Osteoblast (primary cell): Measurements from ENCODE around the gene BSN. TPM values are rescaled to one million over a fixed set of nuclear protein-coding genes. Genes with fewer than 3 reads are reported as not detected.

ENCODE experiments used
- DNase-seq: peaks from one replicate; pipeline ENCODE4 v3.0.0; 2011; ENCODE audit warnings: low spot score, mixed read lengths; ENCODE audit not compliant: insufficient read length; ENCODE audit errors: missing footprints
- H2AFZ ChIP-seq: 2 replicates; pipeline ENCODE4 v1.6.0; 2011; ENCODE audit warnings: mild to moderate bottlenecking, low read length
- H3K27ac ChIP-seq: 2 replicates; pipeline ENCODE4 v1.5.1; 2011; ENCODE audit warnings: mild to moderate bottlenecking, low read depth, low read length, moderate library complexity
- H3K27me3 ChIP-seq: 2 replicates; pipeline ENCODE4 v1.6.0; 2012; ENCODE audit warnings: mild to moderate bottlenecking, control low read depth, inconsistent platforms, low read length, moderate library complexity; ENCODE audit not compliant: insufficient read depth
- H3K36me3 ChIP-seq: 2 replicates; pipeline ENCODE4 v1.5.1; 2011; ENCODE audit warnings: mild to moderate bottlenecking, low read length, control low read depth, moderate library complexity; ENCODE audit not compliant: insufficient read depth
- H3K4me1 ChIP-seq: 2 replicates; pipeline ENCODE4 v1.5.1; 2011; ENCODE audit warnings: mild to moderate bottlenecking, low read length, control low read depth, moderate library complexity; ENCODE audit not compliant: insufficient read depth
- H3K4me2 ChIP-seq: 2 replicates; pipeline ENCODE4 v1.6.0; 2011; ENCODE audit warnings: mild to moderate bottlenecking, low read length; ENCODE audit not compliant: insufficient read depth
- H3K4me3 ChIP-seq: fragments of 200-600 bp; sonication (generic); 3 replicates; pipeline ENCODE4 v1.5.1; 2012; ENCODE audit warnings: mild to moderate bottlenecking, low read length, inconsistent platforms; ENCODE audit not compliant: insufficient read depth
- H3K79me2 ChIP-seq: 2 replicates; pipeline ENCODE4 v1.6.0; 2012; ENCODE audit warnings: mild to moderate bottlenecking, low read length, control low read depth, inconsistent platforms; ENCODE audit not compliant: insufficient read depth
- H3K9me3 ChIP-seq: 2 replicates; pipeline ENCODE4 v1.5.1; 2011; ENCODE audit warnings: low read depth, low read length, control low read depth
- H4K20me1 ChIP-seq: 2 replicates; pipeline ENCODE4 v1.6.0; 2012; ENCODE audit warnings: mild to moderate bottlenecking, low read length, control low read depth; ENCODE audit not compliant: insufficient read depth
- total RNA-seq: library from RNA; depleted of rRNA; stranded (reverse); fragments of >200 nt; gene quantifications from 2 replicates; pipeline ENCODE4 v1.2.3, GENCODE V29; 2012
- TF ChIP-seq, protein P1 (sequence below): IDR thresholded peaks from 2 replicates; pipeline ENCODE4 v1.5.1; 2011; ENCODE audit warnings: mild to moderate bottlenecking, low read depth, low read length, moderate library complexity; ENCODE audit errors: extremely low read depth

BSN gene
- total RNA-seq, 1 donor: under 0.01 TPM

GRCh38 chr3:49657208-49657915 lies 103.1 kb downstream of the BSN start:
- Histone ChIP-seq H3K9me3 (no peaks in the 10 kb centered on the region), H3K4me3 (no peak overlapping the region), H4K20me1 (no peaks in the 10 kb centered on the region), H3K4me2 (no peak overlapping the region), H3K27ac (no peak overlapping the region), H2AFZ (no peak overlapping the region), H3K27me3 (peaks cover 4% of the 10 kb centered on the region), H3K79me2 (no peaks in the 10 kb centered on the region), H3K4me1 (no peaks in the 10 kb centered on the region), H3K36me3 (no peaks in the 10 kb centered on the region)
- TF ChIP-seq, protein P1, sequence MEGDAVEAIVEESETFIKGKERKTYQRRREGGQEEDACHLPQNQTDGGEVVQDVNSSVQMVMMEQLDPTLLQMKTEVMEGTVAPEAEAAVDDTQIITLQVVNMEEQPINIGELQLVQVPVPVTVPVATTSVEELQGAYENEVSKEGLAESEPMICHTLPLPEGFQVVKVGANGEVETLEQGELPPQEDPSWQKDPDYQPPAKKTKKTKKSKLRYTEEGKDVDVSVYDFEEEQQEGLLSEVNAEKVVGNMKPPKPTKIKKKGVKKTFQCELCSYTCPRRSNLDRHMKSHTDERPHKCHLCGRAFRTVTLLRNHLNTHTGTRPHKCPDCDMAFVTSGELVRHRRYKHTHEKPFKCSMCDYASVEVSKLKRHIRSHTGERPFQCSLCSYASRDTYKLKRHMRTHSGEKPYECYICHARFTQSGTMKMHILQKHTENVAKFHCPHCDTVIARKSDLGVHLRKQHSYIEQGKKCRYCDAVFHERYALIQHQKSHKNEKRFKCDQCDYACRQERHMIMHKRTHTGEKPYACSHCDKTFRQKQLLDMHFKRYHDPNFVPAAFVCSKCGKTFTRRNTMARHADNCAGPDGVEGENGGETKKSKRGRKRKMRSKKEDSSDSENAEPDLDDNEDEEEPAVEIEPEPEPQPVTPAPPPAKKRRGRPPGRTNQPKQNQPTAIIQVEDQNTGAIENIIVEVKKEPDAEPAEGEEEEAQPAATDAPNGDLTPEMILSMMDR: peak; percentile 1
- no peak for DNase-seq

DNA sequence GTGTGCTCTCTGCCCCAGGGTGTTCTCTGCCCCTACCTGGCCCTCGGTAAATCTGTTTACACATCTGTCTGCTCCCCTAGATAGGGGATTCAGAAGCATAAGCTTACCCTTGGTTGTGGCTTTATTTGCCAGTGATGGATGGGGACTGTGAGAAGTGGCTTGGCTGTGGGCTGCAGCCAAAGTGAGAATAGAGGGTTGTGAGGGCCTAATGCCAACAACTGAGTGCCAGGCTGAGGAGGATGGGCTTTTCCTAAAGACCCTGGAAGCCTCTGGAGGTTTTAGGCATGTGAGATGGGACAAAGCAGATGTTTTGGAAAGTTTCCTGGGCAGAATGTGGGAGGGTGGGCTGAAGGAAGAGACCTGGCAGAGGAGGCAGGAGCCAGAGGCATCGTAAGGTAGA lies 104.4 kb downstream of the BSN start:
- DNase-seq: no peak
- no peak overlapping the region for H3K4me3 ChIP-seq
- H3K79me2 ChIP-seq: no peaks in the 10 kb centered on the region
- H2AFZ ChIP-seq: no peak overlapping the region
- no peaks in the 10 kb centered on the region for H3K36me3 ChIP-seq
- no peaks in the 10 kb centered on the region for H4K20me1 ChIP-seq
- TF ChIP-seq, protein P1: no peak
- H3K4me1 ChIP-seq: no peaks in the 10 kb centered on the region
- H3K4me2 ChIP-seq: no peak overlapping the region
- peaks cover 4% of the 10 kb centered on the region for H3K27me3 ChIP-seq
- no peaks in the 10 kb centered on the region for H3K9me3 ChIP-seq
- H3K27ac ChIP-seq: no peak overlapping the region

GRCh38 chr3:49659756-49660155 lies 105.5 kb downstream of the BSN start:
- no peak overlapping the region for H3K27ac ChIP-seq
- DNase-seq: no peak
- no peaks in the 10 kb centered on the region for H4K20me1 ChIP-seq
- H3K4me2 ChIP-seq: no peak overlapping the region
- no peaks in the 10 kb centered on the region for H3K36me3 ChIP-seq
- no peaks in the 10 kb centered on the region for H3K4me1 ChIP-seq
- no peaks in the 10 kb centered on the region for H3K9me3 ChIP-seq
- peaks cover 4% of the 10 kb centered on the region for H3K27me3 ChIP-seq
- H2AFZ ChIP-seq: no peak overlapping the region
- TF ChIP-seq, protein P1: no peak
- H3K4me3 ChIP-seq: no peak overlapping the region
- H3K79me2 ChIP-seq: no peaks in the 10 kb centered on the region

DNA sequence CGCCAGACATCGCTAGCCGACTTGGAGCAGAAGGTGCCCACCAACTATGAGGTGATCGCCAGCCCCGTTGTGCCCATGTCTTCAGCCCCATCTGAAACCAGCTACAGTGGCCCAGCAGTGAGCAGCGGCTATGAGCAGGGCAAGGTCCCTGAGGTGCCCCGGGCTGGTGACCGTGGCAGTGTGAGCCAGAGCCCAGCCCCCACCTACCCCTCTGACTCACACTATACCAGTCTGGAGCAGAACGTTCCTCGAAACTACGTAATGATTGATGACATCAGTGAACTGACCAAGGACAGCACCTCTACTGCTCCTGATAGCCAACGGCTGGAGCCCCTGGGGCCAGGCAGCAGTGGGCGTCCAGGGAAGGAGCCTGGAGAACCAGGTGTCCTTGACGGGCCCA lies 107.0 kb downstream of the BSN start:
- no peaks in the 10 kb centered on the region for H3K9me3 ChIP-seq
- no peak overlapping the region for H3K4me2 ChIP-seq
- H3K36me3 ChIP-seq: no peaks in the 10 kb centered on the region
- peaks cover 4% of the 10 kb centered on the region for H3K27me3 ChIP-seq
- H3K79me2 ChIP-seq: no peaks in the 10 kb centered on the region
- no peak overlapping the region for H3K4me3 ChIP-seq
- TF ChIP-seq, protein P1: no peak
- no peak overlapping the region for H3K27ac ChIP-seq
- DNase-seq: no peak
- H3K4me1 ChIP-seq: no peaks in the 10 kb centered on the region
- H4K20me1 ChIP-seq: no peaks in the 10 kb centered on the region
- no peak overlapping the region for H2AFZ ChIP-seq
